Stomach (tissue), 19 donors: Measurements from ENCODE around the gene NAP1L4. TPM values are rescaled to one million over a fixed set of nuclear protein-coding genes. Genes with fewer than 3 reads are reported as not detected.
A peak's percentile ranks its signal among the peaks of the same experiment; 100 is the strongest.

ENCODE experiments used
- DNase-seq, 2 donors: peaks; one replicate each; pipeline versions ENCODE4 v3.0.0 to v3.0.0-alpha.2; 2013 to 2019
- H3K27ac ChIP-seq, 5 donors: fragments of 200-600 bp in 4 of 5; sonication (generic) in 4 of 5; one replicate each; pipeline ENCODE4 v1.5.1; 2013 to 2019; ENCODE audit warnings: mild to moderate bottlenecking in 1 of 5, moderate library complexity in 1 of 5
- H3K27me3 ChIP-seq, 3 donors: fragments of 200-600 bp; sonication (generic); one replicate each; pipeline ENCODE4 v1.5.1; 2017 to 2019; ENCODE audit warnings: mixed run types in 1 of 3
- H3K36me3 ChIP-seq, 4 donors: fragments of 200-600 bp; sonication (generic); 1 replicate in 3 of 4; 2 replicates in 1 of 4; pipeline ENCODE4 v1.5.1; 2016 to 2019
- H3K4me1 ChIP-seq, 4 donors: fragments of 200-600 bp; sonication (generic); one replicate each; pipeline ENCODE4 v1.5.1; 2016 to 2019
- H3K4me3 ChIP-seq, 4 donors: fragments of 200-600 bp; sonication (generic) in 3 of 4; one replicate each; pipeline ENCODE4 v1.5.1; 2016 to 2019; ENCODE audit warnings: mild to moderate bottlenecking in 1 of 4
- H3K9me3 ChIP-seq, 4 donors: fragments of 200-600 bp; sonication (generic); one replicate each; pipeline ENCODE4 v1.5.1; 2016 to 2019
- CTCF ChIP-seq, 7 experiments: fragments of 450-650 bp in 4 of 7; fragments of 200-600 bp in 3 of 7; sonication (generic) in 3 of 7; IDR thresholded peaks; one replicate each; pipeline ENCODE4 v1.5.1; 2016 to 2019; ENCODE audit warnings: antibody characterized with exemption in 7 of 7, control low read depth in 2 of 7, mild to moderate bottlenecking in 1 of 7
- EP300 ChIP-seq: sonication (generic); formaldehyde crosslinking; IDR thresholded peaks from one replicate; pipeline ENCODE4 v1.6.1; 2017; ENCODE audit warnings: antibody characterized with exemption
- POLR2A ChIP-seq, 4 donors: fragments of 450-650 bp; IDR thresholded peaks; one replicate each; pipeline ENCODE4 v1.6.1; 2016; ENCODE audit warnings: antibody characterized with exemption in 4 of 4, control low read depth in 2 of 4, mild to moderate bottlenecking in 1 of 4, moderate library complexity in 1 of 4
- POLR2AphosphoS5 ChIP-seq, 3 donors: sonication (generic); formaldehyde crosslinking; IDR thresholded peaks; one replicate each; pipeline ENCODE4 v1.6.1; 2016; ENCODE audit warnings: antibody characterized with exemption in 3 of 3
- WGBS, 5 donors: extraction: QIAGEN DNeasy Blood & Tissue Kit in 3 of 5; methylation state at CpG; one replicate each; pipeline versions ENCODE4 v1.1.5 to v1.1.7; 2013 to 2018; 5-methylcytosine and 5-hydroxymethylcytosine counted together
- intact Hi-C: fragments of 100-400 bp; cut with DNase I; formaldehyde crosslinking; loops from one replicate; pipeline ENCODE4 v1.15.1; 2023; ENCODE audit warnings: low total_unique reads
- long read RNA-seq, 10 donors: transcript quantifications; one replicate each; lab custom pipeline, GENCODE V29; 2026
- polyA plus RNA-seq, 3 donors: library from polyadenylated mRNA; stranded (reverse); fragments of 200-250 nt; gene quantifications; one replicate each; pipeline ENCODE4 v1.2.3, GENCODE V29; 2013
- total RNA-seq, 5 donors: library from RNA; depleted of rRNA; stranded (reverse); fragments of >200 nt; gene quantifications; one replicate each; pipeline versions ENCODE4 v1.1.0 to v1.2.3, GENCODE V29; 2014 to 2016
- donor health status: healthy with polysubstance abuse.
- donor health status: Bipolar disorder and iron deficiency.
- donor health status: healthy.

The NAP1L4 gene, protein sequence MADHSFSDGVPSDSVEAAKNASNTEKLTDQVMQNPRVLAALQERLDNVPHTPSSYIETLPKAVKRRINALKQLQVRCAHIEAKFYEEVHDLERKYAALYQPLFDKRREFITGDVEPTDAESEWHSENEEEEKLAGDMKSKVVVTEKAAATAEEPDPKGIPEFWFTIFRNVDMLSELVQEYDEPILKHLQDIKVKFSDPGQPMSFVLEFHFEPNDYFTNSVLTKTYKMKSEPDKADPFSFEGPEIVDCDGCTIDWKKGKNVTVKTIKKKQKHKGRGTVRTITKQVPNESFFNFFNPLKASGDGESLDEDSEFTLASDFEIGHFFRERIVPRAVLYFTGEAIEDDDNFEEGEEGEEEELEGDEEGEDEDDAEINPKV
- total RNA-seq (100 to 1,000 TPM in 4 of 5 donors, 10 to 100 TPM in 1; 80.5 to 438 (median 181) TPM), polyA plus RNA-seq (10 to 100 TPM; 61.3 to 82.7 (median 77.5) TPM)
- long read RNA-seq, donor 1, transcript NAP1L4-222 (15 exons, 2,479 nt) = major isoform, 7 of 7 reads
- long read RNA-seq, donor 1, partial matches to known transcripts = 0 of 7 reads
- long read RNA-seq, donor 1, other reads (novel, unspliced or antisense) = 0 of 7 reads
- long read RNA-seq, donor 2, partial matches to known transcripts = 0 of 7 reads
- long read RNA-seq, donor 2, other reads (novel, unspliced or antisense) = 0 of 7 reads
- long read RNA-seq, donor 3 = 0 reads
- long read RNA-seq, donor 4, partial matches to known transcripts = 0 of 1 reads
- long read RNA-seq, donor 4, other reads (novel, unspliced or antisense) = 0 of 1 reads
- long read RNA-seq, donor 5, partial matches to known transcripts = 11 of 19 reads
- long read RNA-seq, donor 5, other reads (novel, unspliced or antisense) = 0 of 19 reads
- long read RNA-seq, donor 6, transcript NAP1L4-222 (15 exons, 2,479 nt) = major isoform, 9 of 21 reads
- long read RNA-seq, donor 6, partial matches to known transcripts = 5 of 21 reads
- long read RNA-seq, donor 6, other reads (novel, unspliced or antisense) = 0 of 21 reads
- long read RNA-seq, donor 7, partial matches to known transcripts = 0 of 3 reads
- long read RNA-seq, donor 7, other reads (novel, unspliced or antisense) = 0 of 3 reads
- long read RNA-seq, donor 8, partial matches to known transcripts = 5 of 9 reads
- long read RNA-seq, donor 8, other reads (novel, unspliced or antisense) = 0 of 9 reads
- long read RNA-seq, donor 9, partial matches to known transcripts = 16 of 20 reads
- long read RNA-seq, donor 9, other reads (novel, unspliced or antisense) = 0 of 20 reads
- long read RNA-seq, donor 10, partial matches to known transcripts = 0 of 1 reads
- long read RNA-seq, donor 10, other reads (novel, unspliced or antisense) = 0 of 1 reads

GRCh38 chr11:2992234-2992996 lies at the start of gene NAP1L4:
TSS of gene NAP1L4 (minus strand) at chr11:2992329. CDS start at chr11:2979220, 13,109 bp downstream.
- H3K9me3 ChIP-seq = no peaks in the 10 kb centered on the region
- peak within 1 kb of the TSS; percentile 95 to 99 (median 96) for H3K27ac ChIP-seq
- TF ChIP-seq POLR2AphosphoS5 (IDR thresholded peaks at IDR 0.05) (peak; percentile 61 to 86 (median 86)), POLR2A (IDR thresholded peaks at IDR 0.05) (no peak)
- H3K27me3 ChIP-seq = no peaks in the 10 kb centered on the region
- H3K4me3 ChIP-seq = peak within 1 kb of the TSS; percentile 69 to 96 (median 90)
- peaks cover 37 to 55% (median 50%) of the 10 kb centered on the region in 4 donors for H3K4me1 ChIP-seq
- WGBS, 5 donors = 0 to 1% (median 0%) methylated on average over 57 to 76 of the region's 77 CpGs
- no peaks in the 10 kb centered on the region for H3K36me3 ChIP-seq
- intact Hi-C loops = no loop called here
- peak; percentile 98 to 99 for DNase-seq

- no peak for DNase-seq
- intact Hi-C loops = no loop called here
- Histone ChIP-seq H3K4me1 (peaks cover 26 to 61% (median 35%) of the 10 kb centered on the region in 4 donors), H3K27ac (no peak overlapping the region), H3K36me3 (peaks cover 47 to 86% (median 76%) of the 10 kb centered on the region in 4 donors), H3K9me3 (no peaks in the 10 kb centered on the region), H3K27me3 (no peaks in the 10 kb centered on the region), H3K4me3 (no peak overlapping the region)
- TF ChIP-seq CTCF (IDR thresholded peaks at IDR 0.05) (no peak), EP300 (no peak), POLR2A (IDR thresholded peaks at IDR 0.05) (no peak), POLR2AphosphoS5 (IDR thresholded peaks at IDR 0.05) (no peak)
- 85 to 93% (median 90%) methylated on average over 9 of the region's 9 CpGs for WGBS, 5 donors
Observed at GRCh38 chr11:3040881-3041280, 48.8 kb upstream of the NAP1L4 start.

DNA sequence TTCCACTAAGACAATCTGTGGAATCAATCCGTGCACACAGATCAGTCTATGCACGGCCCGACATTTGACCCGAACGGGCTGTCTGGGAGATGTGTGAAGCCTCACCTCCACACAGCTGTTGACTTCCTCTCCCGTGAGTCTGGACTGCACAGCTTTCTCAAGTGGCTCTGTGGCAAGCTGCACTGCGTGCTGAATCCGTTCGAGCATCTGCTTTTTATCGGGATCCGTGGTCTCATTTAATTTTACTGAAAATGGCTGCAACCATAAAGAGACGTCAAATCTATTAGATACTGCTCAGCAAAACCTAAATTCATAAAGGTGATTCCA lies 45.8 kb upstream of the NAP1L4 start:
- TF ChIP-seq EP300 (no peak), POLR2AphosphoS5 (IDR thresholded peaks at IDR 0.05) (no peak), POLR2A (IDR thresholded peaks at IDR 0.05) (no peak), CTCF (IDR thresholded peaks at IDR 0.05) (no peak)
- intact Hi-C loops = loop anchor here (5.0 kb wide), 1 partner anchor 54 kb away; no protein-coding TSS in a partner anchor
- Histone ChIP-seq H3K36me3 (peaks cover 58 to 93% (median 87%) of the 10 kb centered on the region in 4 donors), H3K9me3 (no peaks in the 10 kb centered on the region), H3K4me3 (no peak overlapping the region), H3K27me3 (no peaks in the 10 kb centered on the region), H3K4me1 (peaks cover 12 to 40% (median 14%) of the 10 kb centered on the region in 4 donors), H3K27ac (peak overlapping the region in 2 of 5 donors; percentile 43 to 56)
- 78 to 82% (median 81%) methylated on average over 12 of the region's 12 CpGs for WGBS, 5 donors
- no peak for DNase-seq
